HG03108 (cell line): ENCODE measurements around the gene CNKSR3.
"Not testable (repeated sequence)": the region's sequence is repeated elsewhere in the genome, so short reads cannot be mapped to it uniquely, and the experiment has no call there.

ENCODE experiments used
- ATAC-seq: cut with Tn5 transposase; IDR thresholded peaks from one replicate; pipeline ENCODE4 v1.9.1; 2021; ENCODE audit warnings: moderate library complexity; ENCODE audit not compliant: unreplicated experiment

CNKSR3 gene

GRCh38 chr6:154528310-154528915 lies 17.9 kb upstream of the CNKSR3 start:
- ATAC-seq = no peak

- no peak for ATAC-seq
These were observed 16.5 kb upstream of the CNKSR3 start for GRCh38 chr6:154526996-154527395.

- ATAC-seq = no peak
These were observed 12.1 kb upstream of the CNKSR3 start for GRCh38 chr6:154522576-154522975.

GRCh38 chr6:154521412-154521811 lies 10.9 kb upstream of the CNKSR3 start:
- no peak for ATAC-seq

GRCh38 chr6:154520280-154520679 lies 9.8 kb upstream of the CNKSR3 start:
- ATAC-seq = no peak

GRCh38 chr6:154518396-154518795 lies 7.9 kb upstream of the CNKSR3 start:
- ATAC-seq = no peak

- ATAC-seq = no peak
These were observed 5.8 kb upstream of the CNKSR3 start for GRCh38 chr6:154516276-154516675.

- ATAC-seq = no peak
These were observed 5.3 kb upstream of the CNKSR3 start for GRCh38 chr6:154515826-154516225.

GRCh38 chr6:154515076-154515475 lies 4.6 kb upstream of the CNKSR3 start:
- ATAC-seq = not testable (repeated sequence)

GRCh38 chr6:154514481-154514880 lies 4.0 kb upstream of the CNKSR3 start:
- no peak for ATAC-seq

- ATAC-seq = no peak
These were observed 3.3 kb upstream of the CNKSR3 start for GRCh38 chr6:154513601-154514320.

GRCh38 chr6:154512201-154512600 lies 1.7 kb upstream of the CNKSR3 start:
- no peak for ATAC-seq

GRCh38 chr6:154511791-154512190 lies 1.3 kb upstream of the CNKSR3 start:
- no peak for ATAC-seq

GRCh38 chr6:154509421-154510143 lies 903 bp downstream of the CNKSR3 start:
- ATAC-seq = peak; percentile 24

- ATAC-seq = no peak
These were observed 1.7 kb downstream of the CNKSR3 start for GRCh38 chr6:154508573-154509375.

GRCh38 chr6:154506991-154507898 lies 3.2 kb downstream of the CNKSR3 start:
- ATAC-seq = no peak

GRCh38 chr6:154506582-154506981 lies 3.9 kb downstream of the CNKSR3 start:
- no peak for ATAC-seq

- no peak for ATAC-seq
These were observed 4.4 kb downstream of the CNKSR3 start for GRCh38 chr6:154506108-154506507.

- ATAC-seq = no peak
These were observed 5.5 kb downstream of the CNKSR3 start for GRCh38 chr6:154504865-154505449.

- ATAC-seq = no peak
These were observed 6.4 kb downstream of the CNKSR3 start for GRCh38 chr6:154504102-154504501.
